ENCODE measurements around the gene PRR5.
"Not testable (repeated sequence)": the region's sequence is repeated elsewhere in the genome, so short reads cannot be mapped to it uniquely, and the experiment has no call there.

The PRR5 gene

GRCh38 chr22:44672632-44673031 is 29.4 kb upstream of the PRR5 start:
- DNase-seq (ENCODE audit: low read depth): no peak
- TF ChIP-seq POLR2A (IDR thresholded peaks at IDR 0.05; ENCODE audit: extremely low read depth, insufficient read length): no peak
- no peak for TF ChIP-seq MAX (IDR thresholded peaks at IDR 0.05; ENCODE audit: low read depth, low read length)
- TF ChIP-seq MYC (IDR thresholded peaks at IDR 0.05; ENCODE audit: low read depth, low read length): no peak
- no peak for TF ChIP-seq CTCF (IDR thresholded peaks at IDR 0.05; ENCODE audit: low read depth, low read length)
- no peak overlapping the region for H3K4me3 ChIP-seq (ENCODE audit: low read depth, low read length)

DNA sequence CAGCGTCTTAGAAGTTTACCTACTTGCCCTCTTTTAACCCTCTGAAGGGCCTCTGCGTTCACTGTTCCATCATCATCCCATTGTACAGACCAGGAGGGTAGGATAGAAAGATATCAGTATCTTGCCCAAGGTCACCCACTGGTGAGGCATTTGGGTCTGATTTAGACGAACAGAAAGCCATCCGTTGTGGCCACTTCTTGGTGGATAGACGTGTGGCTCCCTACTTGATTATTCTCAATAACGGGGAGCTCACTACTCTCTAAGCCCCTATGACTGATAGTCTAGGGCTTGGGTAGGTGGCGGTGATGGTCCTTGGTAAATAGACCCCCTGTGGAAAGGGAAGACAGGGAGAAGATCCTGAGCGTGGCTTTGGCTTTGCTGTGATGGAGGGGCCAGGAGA is 28.6 kb upstream of the PRR5 start:
- TF ChIP-seq MYC (IDR thresholded peaks at IDR 0.05; ENCODE audit: low read depth, low read length) (no peak), CTCF (IDR thresholded peaks at IDR 0.05; ENCODE audit: low read depth, low read length) (no peak), MAX (IDR thresholded peaks at IDR 0.05; ENCODE audit: low read depth, low read length) (no peak), POLR2A (IDR thresholded peaks at IDR 0.05; ENCODE audit: extremely low read depth, insufficient read length) (no peak)
- no peak overlapping the region for H3K4me3 ChIP-seq (ENCODE audit: low read depth, low read length)
- no peak for DNase-seq (ENCODE audit: low read depth)

GRCh38 chr22:44676066-44676440 is 26.0 kb upstream of the PRR5 start:
- H3K4me3 ChIP-seq (ENCODE audit: low read depth, low read length); DNase-seq (ENCODE audit: low read depth): not testable (repeated sequence)

GRCh38 chr22:44676441-44677352 is 25.3 kb upstream of the PRR5 start:
- peak; percentile 66 for DNase-seq (ENCODE audit: low read depth)
- H3K4me3 ChIP-seq (ENCODE audit: low read depth, low read length): no peak overlapping the region
- TF ChIP-seq MAX (IDR thresholded peaks at IDR 0.05; ENCODE audit: low read depth, low read length): no peak
- no peak for TF ChIP-seq MYC (IDR thresholded peaks at IDR 0.05; ENCODE audit: low read depth, low read length)
- TF ChIP-seq POLR2A (IDR thresholded peaks at IDR 0.05; ENCODE audit: extremely low read depth, insufficient read length): no peak
- TF ChIP-seq CTCF (IDR thresholded peaks at IDR 0.05; ENCODE audit: low read depth, low read length): no peak

DNA sequence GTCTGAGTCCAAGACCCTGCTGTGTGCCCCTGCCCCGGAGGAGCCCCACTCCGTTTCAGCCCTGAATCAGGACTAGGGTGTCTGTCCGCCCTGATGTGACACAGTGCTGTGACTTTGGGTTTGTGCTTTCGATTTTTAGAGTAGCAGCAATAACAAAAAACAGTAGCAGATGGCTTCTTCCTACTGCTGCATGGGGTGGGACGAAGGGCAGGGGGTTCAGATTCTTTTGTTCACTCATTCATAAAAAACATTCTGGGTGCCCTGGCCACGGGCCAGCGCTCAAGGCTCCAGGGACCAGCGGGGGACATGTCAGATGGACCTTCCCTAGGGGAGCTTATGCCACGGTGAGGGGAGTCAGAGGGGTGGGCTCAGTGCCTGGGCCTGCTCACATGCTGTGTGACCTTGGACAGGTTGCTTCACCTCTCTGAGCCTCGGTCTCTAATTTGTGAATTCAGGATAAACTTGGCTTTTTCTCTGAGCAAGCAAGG is 24.6 kb upstream of the PRR5 start:
- TF ChIP-seq CTCF (IDR thresholded peaks at IDR 0.05; ENCODE audit: low read depth, low read length) (no peak), MAX (IDR thresholded peaks at IDR 0.05; ENCODE audit: low read depth, low read length) (no peak), POLR2A (IDR thresholded peaks at IDR 0.05; ENCODE audit: extremely low read depth, insufficient read length) (no peak), MYC (IDR thresholded peaks at IDR 0.05; ENCODE audit: low read depth, low read length) (no peak)
- no peak overlapping the region for H3K4me3 ChIP-seq (ENCODE audit: low read depth, low read length)
- no peak for DNase-seq (ENCODE audit: low read depth)

DNA sequence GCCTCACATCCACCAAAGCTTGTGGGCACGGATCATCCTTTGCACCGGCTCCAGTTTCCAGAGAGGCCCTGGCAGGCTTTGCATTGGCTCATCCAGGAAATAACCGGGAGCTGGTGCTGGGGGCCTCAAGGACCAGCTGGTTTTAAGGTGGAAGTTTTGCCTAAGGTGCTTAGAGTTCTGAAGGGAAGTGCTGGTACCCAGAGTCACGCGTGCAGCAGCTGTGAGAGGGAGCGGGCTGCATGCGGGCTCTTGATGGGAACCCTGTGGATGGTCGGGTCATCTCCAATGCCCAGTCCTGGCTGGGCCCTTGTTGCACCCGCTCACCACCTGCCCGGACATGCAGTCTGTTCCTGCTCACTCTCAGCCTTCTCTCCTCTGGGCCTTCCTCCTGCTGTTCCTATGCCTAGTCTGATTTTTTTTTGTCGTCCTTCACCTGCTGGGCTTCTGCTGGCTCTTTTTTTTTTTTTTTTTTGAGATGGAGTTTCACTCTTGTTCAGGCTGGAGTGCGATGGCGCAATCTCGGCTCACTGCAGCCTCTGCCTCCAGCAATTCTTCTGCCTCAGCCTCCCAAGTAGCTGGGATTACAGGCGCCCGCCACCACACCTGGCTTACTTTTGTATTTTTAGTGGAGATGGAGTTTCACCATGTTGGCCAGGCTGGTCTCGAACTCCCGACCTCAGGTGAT is 24.0 kb upstream of the PRR5 start:
- TF ChIP-seq MAX (IDR thresholded peaks at IDR 0.05; ENCODE audit: low read depth, low read length) (no peak), MYC (IDR thresholded peaks at IDR 0.05; ENCODE audit: low read depth, low read length) (no peak), CTCF (IDR thresholded peaks at IDR 0.05; ENCODE audit: low read depth, low read length) (no peak), POLR2A (IDR thresholded peaks at IDR 0.05; ENCODE audit: extremely low read depth, insufficient read length) (no peak)
- no peak overlapping the region for H3K4me3 ChIP-seq (ENCODE audit: low read depth, low read length)
- no peak for DNase-seq (ENCODE audit: low read depth)
